PC-9 (cell line): Measurements from ENCODE around the gene INO80. TPM values are rescaled to one million over a fixed set of nuclear protein-coding genes. Genes with fewer than 3 reads are reported as not detected.

Experiments
- BruUV-seq: library from RNA; stranded (reverse); fragments of 400-500 nt; replicated peaks from 2 replicates; lab custom pipeline; 2021; lab: Mats Ljungman, UMichigan
- CTCF ChIA-PET: fragments of 300-600 bp; sonication (Branson Sonifier 250); formaldehyde crosslinking; loops from one replicate; lab custom pipeline; 2022; ENCODE audit warnings: antibody characterized with exemption; lab: Charles Lee
- POLR2A ChIA-PET: fragments of 300-600 bp; sonication (Branson Sonifier 250); formaldehyde crosslinking; loops from one replicate; lab custom pipeline; 2022; ENCODE audit warnings: antibody characterized with exemption; ENCODE audit not compliant: unreplicated experiment; lab: Charles Lee
- DNase-seq, 2 experiments: peaks; one replicate each; pipeline versions ENCODE4 v3.0.0 to v3.0.0-alpha.2; 2015 to 2022; ENCODE audit warnings: mixed read lengths in 1 of 2
- H2AFZ ChIP-seq: fragments of 200-600 bp; sonication (generic); 2 replicates; pipeline ENCODE4 v1.8.1; 2017; ENCODE audit warnings: antibody characterized with exemption
- H3F3A ChIP-seq: fragments of 200-600 bp; sonication (generic); 2 replicates; pipeline ENCODE4 v1.8.1; 2017; ENCODE audit warnings: antibody characterized with exemption, mild to moderate bottlenecking, low read depth; ENCODE audit not compliant: insufficient read depth
- H3K27ac ChIP-seq: fragments of 200-600 bp; sonication (generic); 2 replicates; pipeline ENCODE4 v1.6.1; 2016; ENCODE audit warnings: mixed run types
- H3K27me3 ChIP-seq: fragments of 200-600 bp; sonication (generic); 2 replicates; pipeline ENCODE4 v1.6.1; 2016; ENCODE audit warnings: low read depth, mixed run types; ENCODE audit not compliant: insufficient read depth
- H3K36me3 ChIP-seq: fragments of 200-600 bp; sonication (generic); 2 replicates; pipeline ENCODE4 v1.6.1; 2016; ENCODE audit warnings: low read depth, mixed run types
- H3K4me1 ChIP-seq: fragments of 200-600 bp; sonication (generic); replicated peaks from 2 replicates; pipeline ENCODE4 v1.6.1; 2016; ENCODE audit warnings: mixed run types; ENCODE audit not compliant: insufficient read depth
- H3K4me2 ChIP-seq: fragments of 200-600 bp; sonication (generic); 2 replicates; pipeline ENCODE4 v1.6.1; 2017; ENCODE audit warnings: mixed run types
- H3K4me3 ChIP-seq: fragments of 200-600 bp; sonication (generic); 2 replicates; pipeline ENCODE4 v1.6.1; 2016; ENCODE audit warnings: mixed run types
- H3K79me2 ChIP-seq: fragments of 200-600 bp; sonication (generic); 2 replicates; pipeline ENCODE4 v1.6.1; 2017; ENCODE audit warnings: low read depth, mixed run types
- H3K9me2 ChIP-seq: fragments of 200-600 bp; sonication (generic); 2 replicates; pipeline ENCODE4 v1.8.1; 2017; ENCODE audit warnings: mild to moderate bottlenecking; ENCODE audit not compliant: insufficient read depth
- H3K9me3 ChIP-seq: fragments of 200-600 bp; sonication (generic); 2 replicates; pipeline ENCODE4 v1.8.1; 2016; ENCODE audit warnings: low read depth; ENCODE audit not compliant: insufficient read depth
- H4K20me1 ChIP-seq: fragments of 200-600 bp; sonication (generic); 2 replicates; pipeline ENCODE4 v1.8.1; 2017; ENCODE audit not compliant: insufficient read depth
- EZH2 ChIP-seq: fragments of 200-600 bp; sonication (generic); IDR thresholded peaks from 2 replicates; pipeline ENCODE4 v1.8.0; 2017; ENCODE audit warnings: antibody characterized with exemption, low read depth
- intact Hi-C: fragments of 100-400 bp; cut with micrococcal nuclease; formaldehyde crosslinking; loops from one replicate; pipeline ENCODE4 v1.10.0; 2022; ENCODE audit not compliant: unreplicated experiment
- total RNA-seq: library from RNA; stranded (reverse); gene quantifications from 2 replicates; pipeline ENCODE4 v1.2.3, GENCODE V29; 2021
- TF ChIP-seq, protein P1 (sequence below): fragments of 200-600 bp; sonication (generic); conservative IDR thresholded peaks from 2 replicates; pipeline ENCODE4 v1.6.1; 2017; ENCODE audit warnings: mixed run types, antibody characterized with exemption, mild to moderate bottlenecking, moderate library complexity

INO80 gene
- total RNA-seq, 1 experiment from 2014 or later: 18.8 TPM

DNA sequence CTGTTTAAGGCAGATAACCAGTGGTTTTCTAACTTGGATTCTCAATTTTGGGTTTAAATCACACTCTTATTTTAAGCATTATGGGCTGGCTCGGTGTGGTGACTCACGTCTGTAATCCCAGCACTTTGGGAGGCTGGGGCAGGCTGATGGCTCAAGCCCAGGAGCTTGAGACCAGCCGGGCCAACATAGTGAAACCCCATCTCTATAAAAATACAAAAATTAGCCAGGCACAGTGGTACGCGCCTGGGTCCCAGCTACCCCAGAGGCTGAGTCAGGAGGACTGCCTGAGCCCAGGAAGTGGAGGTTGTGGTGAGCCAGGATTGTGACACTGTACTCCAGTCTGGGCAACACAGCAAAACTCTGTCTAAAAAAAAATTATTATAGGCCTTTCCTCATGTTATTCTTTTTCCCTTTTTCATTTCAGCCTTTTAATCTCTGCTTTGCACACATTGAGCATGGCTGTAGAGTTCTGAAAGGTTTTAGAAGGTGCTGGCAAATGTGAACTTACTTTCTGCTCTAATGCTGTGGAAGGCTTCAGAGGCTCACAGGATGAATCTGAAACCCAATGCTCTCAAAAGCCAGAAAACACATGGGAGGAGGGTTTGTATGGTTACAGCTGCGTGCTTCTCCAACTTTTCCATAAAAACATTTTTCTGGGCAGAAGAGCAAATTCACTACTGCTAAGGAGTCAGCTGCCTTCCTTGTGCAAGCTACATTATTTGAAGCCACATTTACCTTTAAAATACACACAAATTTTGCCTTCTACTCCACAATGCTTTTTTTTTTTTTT is 130.3 kb downstream of the INO80 start:
- ChIA-PET CTCF (no interaction called here), POLR2A (no interaction called here)
- Histone ChIP-seq H3K36me3 (peaks cover 9% of the 10 kb centered on the region), H3K4me3 (no peak overlapping the region), H3F3A (no peaks in the 10 kb centered on the region), H3K9me3 (no peaks in the 10 kb centered on the region), H3K9me2 (no peaks in the 10 kb centered on the region), H3K27ac (no peak overlapping the region), H3K79me2 (no peaks in the 10 kb centered on the region), H4K20me1 (no peaks in the 10 kb centered on the region), H3K4me2 (no peak overlapping the region), H2AFZ (no peak overlapping the region), H3K27me3 (no peaks in the 10 kb centered on the region), H3K4me1 (no peaks in the 10 kb centered on the region)
- DNase-seq: no peak
- intact Hi-C loops: loop anchor here (10.0 kb wide), 1 partner anchor 109 kb away; no protein-coding TSS in a partner anchor
- no TSS peak for BruUV-seq
- no peak for TF ChIP-seq EZH2
- TF ChIP-seq, protein P1, sequence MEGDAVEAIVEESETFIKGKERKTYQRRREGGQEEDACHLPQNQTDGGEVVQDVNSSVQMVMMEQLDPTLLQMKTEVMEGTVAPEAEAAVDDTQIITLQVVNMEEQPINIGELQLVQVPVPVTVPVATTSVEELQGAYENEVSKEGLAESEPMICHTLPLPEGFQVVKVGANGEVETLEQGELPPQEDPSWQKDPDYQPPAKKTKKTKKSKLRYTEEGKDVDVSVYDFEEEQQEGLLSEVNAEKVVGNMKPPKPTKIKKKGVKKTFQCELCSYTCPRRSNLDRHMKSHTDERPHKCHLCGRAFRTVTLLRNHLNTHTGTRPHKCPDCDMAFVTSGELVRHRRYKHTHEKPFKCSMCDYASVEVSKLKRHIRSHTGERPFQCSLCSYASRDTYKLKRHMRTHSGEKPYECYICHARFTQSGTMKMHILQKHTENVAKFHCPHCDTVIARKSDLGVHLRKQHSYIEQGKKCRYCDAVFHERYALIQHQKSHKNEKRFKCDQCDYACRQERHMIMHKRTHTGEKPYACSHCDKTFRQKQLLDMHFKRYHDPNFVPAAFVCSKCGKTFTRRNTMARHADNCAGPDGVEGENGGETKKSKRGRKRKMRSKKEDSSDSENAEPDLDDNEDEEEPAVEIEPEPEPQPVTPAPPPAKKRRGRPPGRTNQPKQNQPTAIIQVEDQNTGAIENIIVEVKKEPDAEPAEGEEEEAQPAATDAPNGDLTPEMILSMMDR: no peak

- DNase-seq: no peak
- intact Hi-C loops: loop anchor here (10.0 kb wide), 1 partner anchor 110 kb away; no protein-coding TSS in a partner anchor
- peaks cover 9% of the 10 kb centered on the region for H3K36me3 ChIP-seq
- no peaks in the 10 kb centered on the region for H3K27me3 ChIP-seq
- no TSS peak for BruUV-seq
- no peaks in the 10 kb centered on the region for H3K9me2 ChIP-seq
- H3K9me3 ChIP-seq: no peaks in the 10 kb centered on the region
- TF ChIP-seq, protein P1: no peak
- TF ChIP-seq EZH2: no peak
- no peaks in the 10 kb centered on the region for H4K20me1 ChIP-seq
- H3K4me1 ChIP-seq: no peaks in the 10 kb centered on the region
- H3K4me2 ChIP-seq: no peak overlapping the region
- no peak overlapping the region for H3K4me3 ChIP-seq
- H3K27ac ChIP-seq: no peak overlapping the region
- no peak overlapping the region for H2AFZ ChIP-seq
- POLR2A ChIA-PET: interaction anchor here (0.6 kb wide), 1 partner anchor 32 kb away, joined by 3 read pairs; the partner anchor contains the start of gene CHAC1
- no peaks in the 10 kb centered on the region for H3F3A ChIP-seq
- CTCF ChIA-PET: no interaction called here
- H3K79me2 ChIP-seq: no peaks in the 10 kb centered on the region
These were observed 131.1 kb downstream of the INO80 start for GRCh38 chr15:40984964-40985363.

- Histone ChIP-seq H3K4me2 (no peak overlapping the region), H3K9me3 (no peaks in the 10 kb centered on the region), H3K4me1 (no peaks in the 10 kb centered on the region), H3K36me3 (peaks cover 7% of the 10 kb centered on the region; the same call in 1 of the 2 replicates), H3K9me2 (no peaks in the 10 kb centered on the region), H3F3A (no peaks in the 10 kb centered on the region), H2AFZ (no peak overlapping the region), H3K79me2 (no peaks in the 10 kb centered on the region), H3K4me3 (no peak overlapping the region), H3K27me3 (no peaks in the 10 kb centered on the region), H3K27ac (no peak overlapping the region), H4K20me1 (no peaks in the 10 kb centered on the region)
- ChIA-PET CTCF (no interaction called here), POLR2A (interaction anchor here (0.6 kb wide), 1 partner anchor 31 kb away, joined by 3 read pairs; the partner anchor contains the start of gene CHAC1)
- intact Hi-C loops: loop anchor here (10.0 kb wide), 1 partner anchor 110 kb away; no protein-coding TSS in a partner anchor
- no peak for TF ChIP-seq EZH2
- no peak for DNase-seq
- no TSS peak for BruUV-seq
These were observed 131.7 kb downstream of the INO80 start for GRCh38 chr15:40984406-40984805.
